Measurements from ENCODE around the gene SERF2. TPM values are rescaled to one million over a fixed set of nuclear protein-coding genes. Genes with fewer than 3 reads are reported as not detected.
"Not testable (repeated sequence)": the region's sequence is repeated elsewhere in the genome, so short reads cannot be mapped to it uniquely, and the experiment has no call there.

The SERF2 gene
- total RNA-seq, 1 experiment from 2014 or later: 612 TPM

DNA sequence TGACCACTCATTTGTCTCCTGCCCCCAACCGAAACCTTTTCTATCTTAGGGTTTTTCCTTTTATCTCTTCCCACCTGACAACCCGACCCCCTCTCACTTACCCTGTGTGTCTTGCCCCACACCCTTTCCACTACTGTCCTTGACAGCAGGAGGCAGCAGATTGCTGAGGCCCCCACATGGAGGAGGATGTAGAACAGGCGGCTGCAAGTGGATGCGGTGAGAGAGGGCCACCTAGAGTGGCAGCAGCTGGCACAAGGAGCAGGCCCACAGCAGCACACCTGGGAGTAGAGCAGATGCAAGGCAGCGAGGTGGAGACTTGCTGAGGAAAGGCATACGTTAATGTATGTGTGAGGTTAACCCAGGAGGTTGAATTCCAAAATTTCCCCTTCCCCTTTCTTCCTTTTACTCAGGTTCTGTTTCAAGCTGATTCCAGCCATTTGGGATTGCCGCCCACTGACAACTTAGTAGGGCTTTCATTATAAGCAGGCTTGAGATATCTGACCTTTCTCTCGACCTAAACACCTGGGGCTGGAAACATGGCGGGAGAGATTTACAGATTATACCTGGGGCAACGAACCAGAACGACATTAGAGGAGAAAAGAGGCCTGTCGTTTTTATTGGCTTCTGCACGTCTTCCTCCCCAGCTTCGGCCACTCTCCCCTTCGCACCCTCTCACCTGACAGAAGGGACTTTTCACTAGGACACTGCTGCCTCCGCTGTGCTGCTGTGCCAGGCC, 7.3 kb downstream of the SERF2 start:
- TF ChIP-seq, protein P1, sequence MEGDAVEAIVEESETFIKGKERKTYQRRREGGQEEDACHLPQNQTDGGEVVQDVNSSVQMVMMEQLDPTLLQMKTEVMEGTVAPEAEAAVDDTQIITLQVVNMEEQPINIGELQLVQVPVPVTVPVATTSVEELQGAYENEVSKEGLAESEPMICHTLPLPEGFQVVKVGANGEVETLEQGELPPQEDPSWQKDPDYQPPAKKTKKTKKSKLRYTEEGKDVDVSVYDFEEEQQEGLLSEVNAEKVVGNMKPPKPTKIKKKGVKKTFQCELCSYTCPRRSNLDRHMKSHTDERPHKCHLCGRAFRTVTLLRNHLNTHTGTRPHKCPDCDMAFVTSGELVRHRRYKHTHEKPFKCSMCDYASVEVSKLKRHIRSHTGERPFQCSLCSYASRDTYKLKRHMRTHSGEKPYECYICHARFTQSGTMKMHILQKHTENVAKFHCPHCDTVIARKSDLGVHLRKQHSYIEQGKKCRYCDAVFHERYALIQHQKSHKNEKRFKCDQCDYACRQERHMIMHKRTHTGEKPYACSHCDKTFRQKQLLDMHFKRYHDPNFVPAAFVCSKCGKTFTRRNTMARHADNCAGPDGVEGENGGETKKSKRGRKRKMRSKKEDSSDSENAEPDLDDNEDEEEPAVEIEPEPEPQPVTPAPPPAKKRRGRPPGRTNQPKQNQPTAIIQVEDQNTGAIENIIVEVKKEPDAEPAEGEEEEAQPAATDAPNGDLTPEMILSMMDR (conservative IDR thresholded peaks at IDR 0.05): no peak
- no peak for TF ChIP-seq EZH2 (IDR thresholded peaks at IDR 0.05; ENCODE audit: low read depth)
- H3K79me2 ChIP-seq (ENCODE audit: low read depth): peaks cover 28% of the 10 kb centered on the region
- H3K4me1 ChIP-seq (replicated peaks; ENCODE audit: insufficient read depth): peaks cover 14% of the 10 kb centered on the region
- no peak for DNase-seq
- no peaks in the 10 kb centered on the region for H3K27me3 ChIP-seq (ENCODE audit: insufficient read depth, low read depth)
- BruUV-seq (replicated peaks): no TSS peak
- H3F3A ChIP-seq (ENCODE audit: insufficient read depth, low read depth): peaks cover 32% of the 10 kb centered on the region; the same call in 1 of the 2 replicates
- H4K20me1 ChIP-seq (ENCODE audit: insufficient read depth): no peaks in the 10 kb centered on the region
- no peak overlapping the region for H3K27ac ChIP-seq
- H3K9me2 ChIP-seq (ENCODE audit: insufficient read depth): no peaks in the 10 kb centered on the region
- ChIA-PET POLR2A (ENCODE audit: unreplicated experiment) (no interaction called here), CTCF (no interaction called here)
- peaks cover 10% of the 10 kb centered on the region for H3K36me3 ChIP-seq (ENCODE audit: low read depth)
- no peak overlapping the region for H3K4me3 ChIP-seq
- intact Hi-C loops (cut with micrococcal nuclease; ENCODE audit: unreplicated experiment): no loop called here
- H3K4me2 ChIP-seq: no peak overlapping the region
- H2AFZ ChIP-seq: no peak overlapping the region
- no peaks in the 10 kb centered on the region for H3K9me3 ChIP-seq (ENCODE audit: insufficient read depth, low read depth)

DNA sequence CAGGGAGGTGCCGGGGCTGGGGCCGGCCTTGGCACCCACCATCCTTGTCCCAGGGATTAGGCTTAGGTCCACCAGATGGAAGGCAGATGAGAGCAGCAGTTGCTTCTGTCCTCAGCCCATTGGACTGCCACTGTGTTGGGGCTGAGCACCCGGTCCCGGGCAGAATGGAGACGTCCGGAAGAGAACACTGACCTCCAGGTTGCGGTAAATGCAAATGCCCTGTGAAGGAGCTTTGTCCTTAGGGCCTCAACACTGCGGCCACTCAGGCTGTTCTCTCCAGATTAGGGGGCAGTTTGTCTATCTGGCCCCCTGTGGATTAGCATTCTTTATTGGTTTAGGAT, 7.8 kb downstream of the SERF2 start, which contains the start of gene SERINC4:
TSS of gene SERINC4 (minus strand) at position 276 of the 341 bp plus-strand sequence. CDS start at position 42, 234 bp downstream.
- H3K9me3 ChIP-seq (ENCODE audit: insufficient read depth, low read depth): no peaks in the 10 kb centered on the region
- intact Hi-C loops (cut with micrococcal nuclease; ENCODE audit: unreplicated experiment): loop anchor here (2.0 kb wide), 1 partner anchor 23 kb away; the partner anchor contains the start of gene ELL3
- H2AFZ ChIP-seq: peak within 1 kb of the TSS; percentile 87
- H3F3A ChIP-seq (ENCODE audit: insufficient read depth, low read depth): peaks cover 32% of the 10 kb centered on the region; the same call in 1 of the 2 replicates
- TF ChIP-seq, protein P1 (conservative IDR thresholded peaks at IDR 0.05): no peak
- no peaks in the 10 kb centered on the region for H3K9me2 ChIP-seq (ENCODE audit: insufficient read depth)
- H3K4me2 ChIP-seq: peak within 1 kb of the TSS; percentile 93
- peaks cover 5% of the 10 kb centered on the region; the same call in 1 of the 2 replicates for H3K36me3 ChIP-seq (ENCODE audit: low read depth)
- peak within 1 kb of the TSS; percentile 80 for H3K4me3 ChIP-seq
- POLR2A ChIA-PET (ENCODE audit: unreplicated experiment): no interaction called here
- peak within 1 kb of the TSS; percentile 51 for H3K27ac ChIP-seq
- BruUV-seq (replicated peaks): TSS peak; percentile 28
- no peaks in the 10 kb centered on the region for H3K27me3 ChIP-seq (ENCODE audit: insufficient read depth, low read depth)
- peaks cover 22% of the 10 kb centered on the region for H3K79me2 ChIP-seq (ENCODE audit: low read depth)
- CTCF ChIA-PET: no interaction called here
- H4K20me1 ChIP-seq (ENCODE audit: insufficient read depth): no peaks in the 10 kb centered on the region
- no peak for DNase-seq
- H3K4me1 ChIP-seq (replicated peaks; ENCODE audit: insufficient read depth): peaks cover 14% of the 10 kb centered on the region

GRCh38 chr15:43800286-43801141, 8.4 kb downstream of the SERF2 start, which contains the start of gene HYPK:
HYPK (plus strand) TSS chr15:43800599; CDS start chr15:43800623, 24 bp downstream.
- peak within 1 kb of the TSS; percentile 51 for H3K27ac ChIP-seq
- peaks cover 30% of the 10 kb centered on the region; the same call in 1 of the 2 replicates for H3F3A ChIP-seq (ENCODE audit: insufficient read depth, low read depth)
- no peaks in the 10 kb centered on the region for H3K27me3 ChIP-seq (ENCODE audit: insufficient read depth, low read depth)
- TF ChIP-seq, protein P1 (conservative IDR thresholded peaks at IDR 0.05): no peak
- no peak for TF ChIP-seq EZH2 (IDR thresholded peaks at IDR 0.05; ENCODE audit: low read depth)
- ChIA-PET CTCF (no interaction called here), POLR2A (ENCODE audit: unreplicated experiment) (interaction anchor here (0.5 to 0.8 kb wide), 5 partner anchors 11 to 982 kb away, joined by 3 to 7 read pairs (median 5); partner anchors contain the start of gene MFAP1)
- intact Hi-C loops (cut with micrococcal nuclease; ENCODE audit: unreplicated experiment): loop anchor here (2.0 kb wide), 1 partner anchor 24 kb away; the partner anchor contains the start of gene ELL3
- H3K4me1 ChIP-seq (replicated peaks; ENCODE audit: insufficient read depth): peaks cover 14% of the 10 kb centered on the region
- peak within 1 kb of the TSS; percentile 93 for H3K4me2 ChIP-seq
- peak within 1 kb of the TSS; percentile 80 for H3K4me3 ChIP-seq
- TSS peak; percentile 11 for BruUV-seq (replicated peaks)
- H2AFZ ChIP-seq: peak within 1 kb of the TSS; percentile 87
- DNase-seq: peak; percentile 59 to 79
- H3K79me2 ChIP-seq (ENCODE audit: low read depth): peaks cover 16% of the 10 kb centered on the region
- H3K36me3 ChIP-seq (ENCODE audit: low read depth): peaks cover 4% of the 10 kb centered on the region; the same call in 1 of the 2 replicates
- no peaks in the 10 kb centered on the region for H3K9me3 ChIP-seq (ENCODE audit: insufficient read depth, low read depth)
- H4K20me1 ChIP-seq (ENCODE audit: insufficient read depth): no peaks in the 10 kb centered on the region
- no peaks in the 10 kb centered on the region for H3K9me2 ChIP-seq (ENCODE audit: insufficient read depth)

DNA sequence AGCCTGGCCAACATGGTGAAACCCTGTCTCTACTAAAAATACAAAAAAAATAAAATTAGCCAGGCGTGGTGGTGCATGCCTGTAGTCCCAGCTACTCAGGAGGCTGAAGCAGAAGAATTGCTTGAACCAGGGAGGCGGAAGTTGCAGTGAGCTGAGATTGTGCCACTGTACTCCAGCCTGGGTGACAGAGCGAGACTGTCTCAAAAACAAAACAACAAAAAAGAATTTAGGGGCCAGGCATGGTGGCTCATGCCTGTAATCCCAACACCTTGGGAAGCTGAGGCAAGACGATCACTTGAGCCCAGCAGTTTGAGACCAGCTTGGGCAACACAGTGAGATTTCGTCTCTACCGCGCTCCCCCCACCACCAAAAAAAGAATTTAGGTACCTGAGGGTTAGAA, 10.6 kb downstream of the SERF2 start:
- POLR2A ChIA-PET (ENCODE audit: unreplicated experiment): interaction anchor here (0.7 kb wide), 1 partner anchor 33 kb away, joined by 6 read pairs; no protein-coding TSS in a partner anchor
- H4K20me1 ChIP-seq (ENCODE audit: insufficient read depth); H3K27me3 ChIP-seq (ENCODE audit: insufficient read depth, low read depth); DNase-seq; H3K4me3 ChIP-seq; H3K9me2 ChIP-seq (ENCODE audit: insufficient read depth); BruUV-seq (replicated peaks); H3K9me3 ChIP-seq (ENCODE audit: insufficient read depth, low read depth); H3K36me3 ChIP-seq (ENCODE audit: low read depth); CTCF ChIA-PET; intact Hi-C loops (cut with micrococcal nuclease; ENCODE audit: unreplicated experiment); H3K27ac ChIP-seq; H3K4me2 ChIP-seq; H2AFZ ChIP-seq: not testable (repeated sequence)
- Histone ChIP-seq H3K4me1 (replicated peaks; ENCODE audit: insufficient read depth) (peaks cover 14% of the 10 kb centered on the region), H3F3A (ENCODE audit: insufficient read depth, low read depth) (peaks cover 15% of the 10 kb centered on the region; the same call in 1 of the 2 replicates), H3K79me2 (ENCODE audit: low read depth) (peaks cover 16% of the 10 kb centered on the region)

Data from PC-9 (cell line).